HG02642 (cell line): ENCODE measurements around the gene TMEM185B.
"Not testable (repeated sequence)": the region's sequence is repeated elsewhere in the genome, so short reads cannot be mapped to it uniquely, and the experiment has no call there.

Experiments used
- ATAC-seq: cut with Tn5 transposase; IDR thresholded peaks from one replicate; pipeline ENCODE4 v1.9.1; 2021; ENCODE audit warnings: mild to moderate bottlenecking; ENCODE audit not compliant: unreplicated experiment, poor library complexity

Gene TMEM185B

DNA sequence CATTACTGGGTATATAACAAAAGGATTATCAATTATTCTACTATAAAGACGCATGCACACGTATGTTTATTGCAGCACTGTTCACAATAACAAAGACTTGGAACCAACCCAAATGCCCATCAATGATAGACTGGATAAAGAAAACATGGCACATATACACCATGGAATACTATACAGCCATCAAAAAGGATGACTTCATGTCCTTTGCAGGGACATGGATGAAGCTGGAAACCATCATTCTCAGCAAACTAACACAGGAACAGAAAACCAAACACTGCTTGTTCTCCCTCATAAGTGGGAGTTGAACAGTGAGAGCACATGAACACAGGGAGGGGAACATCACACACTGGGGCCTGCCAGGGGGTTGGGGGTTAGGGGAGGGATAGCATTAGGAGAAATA is 12.0 kb upstream of the TMEM185B start:
- not testable (repeated sequence) for ATAC-seq

DNA sequence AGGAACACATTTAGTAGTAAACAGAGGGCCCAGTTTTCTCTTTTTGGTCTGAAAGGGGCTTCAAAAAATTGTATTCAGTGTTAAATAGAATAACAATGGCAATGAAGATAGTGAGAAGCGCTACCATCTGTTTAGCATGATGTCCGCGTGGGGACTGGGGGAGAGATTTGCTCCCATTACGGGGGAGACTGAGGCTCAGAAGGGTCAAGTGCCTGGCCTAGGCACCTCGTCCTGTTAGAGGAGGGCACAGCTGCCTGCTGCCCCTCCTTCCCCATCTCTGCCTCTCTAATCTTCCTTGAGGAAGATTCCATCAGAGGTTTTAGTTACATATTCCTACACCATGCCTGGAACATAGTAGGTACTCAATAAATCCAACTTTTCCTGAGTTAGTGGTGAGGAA is 10.1 kb upstream of the TMEM185B start:
- ATAC-seq = no peak

GRCh38 chr2:120231974-120232635 is 8.9 kb upstream of the TMEM185B start:
- peak; percentile 83 for ATAC-seq

DNA sequence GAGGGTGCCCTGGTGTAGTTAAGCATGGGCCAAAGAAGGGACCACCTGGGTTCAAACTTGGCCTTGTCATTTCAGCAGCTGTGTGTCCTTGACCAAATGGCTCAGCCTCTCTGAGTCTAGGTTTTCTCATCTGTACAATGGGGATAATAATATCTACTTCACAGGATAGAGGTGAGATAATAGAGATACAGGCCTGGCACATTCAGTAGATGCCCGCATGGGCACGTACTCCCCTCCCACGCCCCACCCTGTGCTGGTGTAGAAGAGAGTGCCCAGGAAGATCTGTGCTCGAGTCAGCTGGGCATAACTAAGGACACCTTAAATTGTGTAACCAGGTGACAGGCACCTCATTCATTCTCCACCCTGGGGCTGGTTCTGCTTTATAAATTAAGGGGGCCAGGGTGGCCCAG is 8.4 kb upstream of the TMEM185B start:
- peak; percentile 19 for ATAC-seq

GRCh38 chr2:120230515-120231471 is 7.6 kb upstream of the TMEM185B start:
- ATAC-seq = no peak

GRCh38 chr2:120229341-120229740 is 6.1 kb upstream of the TMEM185B start:
- no peak for ATAC-seq

- ATAC-seq = no peak
Measured at GRCh38 chr2:120228503-120228902, 5.3 kb upstream of the TMEM185B start.

GRCh38 chr2:120227111-120227991 is 4.2 kb upstream of the TMEM185B start:
- ATAC-seq = no peak

GRCh38 chr2:120226316-120226715 is 3.1 kb upstream of the TMEM185B start:
- no peak for ATAC-seq

DNA sequence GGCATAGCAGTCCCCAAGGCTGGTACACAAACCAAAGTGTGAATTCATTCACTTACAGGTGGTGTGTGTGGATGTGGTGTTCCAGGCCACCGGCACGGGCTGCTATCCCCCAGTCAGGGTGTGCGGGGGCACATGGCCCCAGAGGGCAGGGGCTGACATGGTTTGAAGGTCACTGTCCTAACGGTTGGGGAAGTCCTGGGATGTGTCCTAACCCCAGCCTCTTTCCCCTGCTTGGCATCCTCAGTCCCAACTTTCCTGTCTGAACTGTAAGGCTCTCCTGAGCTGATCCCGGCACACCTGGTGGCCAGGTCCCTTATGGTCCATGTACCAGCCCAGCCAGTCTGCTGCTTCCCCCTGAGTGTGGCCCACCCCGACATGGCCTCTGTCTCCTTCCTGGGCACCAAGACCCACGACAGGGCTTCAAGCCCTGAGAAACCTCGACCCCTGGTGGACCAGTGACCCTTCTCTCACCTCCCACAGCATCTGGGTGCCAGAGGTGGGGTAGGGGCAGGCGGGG is 2.4 kb upstream of the TMEM185B start:
- ATAC-seq = no peak

- ATAC-seq = no peak
Measured at GRCh38 chr2:120224735-120225548, 1.7 kb upstream of the TMEM185B start.

- no peak for ATAC-seq
Measured at GRCh38 chr2:120224256-120224655, 1.1 kb upstream of the TMEM185B start.

DNA sequence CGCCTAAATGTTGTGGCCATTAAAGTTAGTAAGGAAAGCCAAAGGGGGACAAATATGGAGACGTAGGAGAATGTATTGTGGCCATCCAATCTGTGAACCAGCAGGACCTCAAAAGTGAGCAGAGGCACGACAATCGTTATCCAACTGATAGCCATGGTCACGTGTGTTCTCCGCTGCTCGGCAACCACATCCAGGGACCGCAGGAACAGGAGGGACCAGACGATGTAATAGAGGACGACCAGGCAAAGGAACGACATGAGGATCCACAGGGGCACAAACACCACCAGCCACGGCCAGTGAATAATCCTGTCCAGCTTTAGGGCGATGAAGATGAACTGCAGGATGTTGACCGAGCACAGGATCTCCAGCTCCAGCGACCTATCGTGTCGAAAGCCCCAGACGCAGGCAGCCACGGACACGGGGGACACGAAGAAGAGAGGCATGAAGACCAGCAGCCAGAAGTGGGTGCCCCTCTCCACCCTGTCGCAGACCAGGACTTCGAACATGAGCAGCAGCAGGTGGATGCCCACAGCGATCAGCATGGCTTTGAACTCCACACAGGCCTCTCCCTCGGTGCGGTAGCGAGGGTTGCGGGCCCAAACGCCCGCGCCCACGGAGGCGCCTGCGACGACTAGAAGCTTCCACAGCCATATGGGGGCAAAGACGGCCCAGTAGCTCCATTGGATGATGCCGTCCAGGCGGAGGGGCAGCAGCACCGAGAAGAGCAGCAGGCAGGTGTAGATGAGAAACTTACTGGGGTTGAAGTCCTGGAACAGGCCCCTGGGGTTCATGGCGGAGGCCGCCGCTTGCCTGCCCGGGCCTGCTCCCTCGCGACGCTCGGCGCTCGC is 790 bp downstream of the TMEM185B start:
- no peak for ATAC-seq

DNA sequence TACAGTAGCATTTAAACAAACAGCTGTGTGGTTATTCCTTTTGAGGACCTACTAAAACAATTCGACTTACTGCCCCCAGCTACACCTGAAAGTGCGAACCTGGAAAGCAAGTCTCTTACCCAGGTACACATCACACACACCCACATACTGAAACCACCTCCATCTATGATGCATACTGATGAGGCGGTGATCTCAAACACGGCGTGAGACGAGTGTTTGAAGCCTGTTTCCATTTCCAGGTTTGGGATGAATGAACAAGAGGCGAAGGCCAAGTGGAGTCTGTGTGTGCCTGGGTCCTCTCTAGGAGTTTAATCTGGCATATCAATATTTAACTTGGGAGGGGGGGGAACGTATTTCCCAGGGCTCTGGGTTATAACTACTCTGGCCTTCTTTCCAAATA is 1.6 kb downstream of the TMEM185B start:
- ATAC-seq = no peak

DNA sequence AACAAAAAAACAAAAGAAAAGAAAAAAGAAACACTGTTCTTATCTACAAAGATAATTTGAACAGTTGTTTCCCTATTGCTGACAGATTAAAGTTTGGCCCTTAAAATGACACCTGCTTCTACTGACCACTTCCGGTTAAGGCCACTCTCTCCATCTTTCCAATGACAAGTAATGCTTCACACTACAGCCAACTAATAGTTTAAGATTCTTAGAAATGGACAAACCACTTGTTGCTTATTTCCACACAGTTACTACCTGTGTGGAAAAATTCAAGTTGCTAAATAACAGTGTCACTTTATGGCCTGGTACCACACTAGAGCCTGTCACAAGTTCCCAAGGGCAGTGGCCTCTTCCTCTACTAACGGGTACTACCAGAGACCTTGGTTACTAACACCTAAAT is 2.4 kb downstream of the TMEM185B start:
- no peak for ATAC-seq

GRCh38 chr2:120219766-120220165 is 3.4 kb downstream of the TMEM185B start:
- no peak for ATAC-seq

DNA sequence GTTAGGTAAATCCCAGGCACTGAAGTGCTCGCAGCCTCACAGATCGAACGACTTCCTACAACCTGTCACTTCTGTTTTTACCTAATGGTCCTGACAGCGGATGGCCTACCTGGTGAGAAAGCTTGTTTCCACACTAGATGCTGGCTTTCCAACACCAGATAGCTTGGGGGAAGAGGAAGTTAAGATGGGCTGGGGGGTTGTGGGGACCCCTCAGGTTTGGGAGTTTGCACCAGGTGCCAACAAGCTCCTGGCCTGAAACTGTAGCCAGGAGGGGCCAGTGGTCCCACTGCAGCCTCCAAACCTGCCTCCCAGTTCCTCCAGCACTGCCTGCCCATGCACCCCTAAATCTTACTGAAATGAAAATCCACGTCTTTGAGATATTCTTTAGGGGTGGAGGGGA is 3.9 kb downstream of the TMEM185B start:
- no peak for ATAC-seq

GRCh38 chr2:120218181-120218580 is 5.0 kb downstream of the TMEM185B start:
- ATAC-seq = no peak

DNA sequence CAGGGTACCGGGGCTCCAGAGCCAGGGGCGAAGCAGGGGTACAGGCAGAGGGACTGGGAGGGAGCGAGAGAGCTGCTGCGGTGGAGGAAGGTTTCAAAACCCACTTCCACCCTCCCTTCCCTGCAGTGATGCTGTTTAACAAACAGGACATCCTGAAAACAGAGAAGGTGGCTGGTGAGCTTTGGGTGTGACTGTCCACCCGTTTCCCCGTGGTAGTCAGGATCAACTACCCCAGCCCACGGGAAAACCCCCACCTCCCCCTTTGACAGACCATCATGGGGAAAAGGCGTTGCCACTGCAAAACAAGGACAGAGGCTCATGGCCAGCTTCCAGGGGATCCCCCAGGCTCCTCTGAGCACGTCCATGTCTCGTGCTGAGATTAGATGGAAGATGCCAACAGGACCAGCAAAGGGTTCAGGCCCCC is 12.9 kb downstream of the TMEM185B start:
- ATAC-seq = no peak
